Measurements from ENCODE around the gene MAST3.

- TF ChIP-seq USF1 (IDR thresholded peaks at IDR 0.05) = no peak
- no peak for TF ChIP-seq NFIC (IDR thresholded peaks at IDR 0.05)
- TF ChIP-seq REST (IDR thresholded peaks at IDR 0.05; ENCODE audit: low read depth) = no peak
- no peak for TF ChIP-seq YY1 (IDR thresholded peaks at IDR 0.05; ENCODE audit: low read depth)
- no peak for TF ChIP-seq EGR1 (IDR thresholded peaks at IDR 0.05)
- TF ChIP-seq CEBPB (IDR thresholded peaks at IDR 0.05) = no peak
- TF ChIP-seq TAF1 (IDR thresholded peaks at IDR 0.05; ENCODE audit: low read depth) = no peak
- TF ChIP-seq RAD21 (IDR thresholded peaks at IDR 0.05; ENCODE audit: low read depth) = no peak
- no peak for TF ChIP-seq EP300 (IDR thresholded peaks at IDR 0.05; ENCODE audit: borderline replicate concordance)
- no peak for TF ChIP-seq FOXM1 (IDR thresholded peaks at IDR 0.05; ENCODE audit: borderline replicate concordance, low read depth)
- no peak for TF ChIP-seq CREB1 (IDR thresholded peaks at IDR 0.05; ENCODE audit: low read depth)
- TF ChIP-seq MAX (IDR thresholded peaks at IDR 0.05) = no peak
- TF ChIP-seq TCF12 (IDR thresholded peaks at IDR 0.05; ENCODE audit: low read depth) = no peak
- TF ChIP-seq TEAD4 (IDR thresholded peaks at IDR 0.05) = no peak
Measured at GRCh38 chr19:18131841-18132596, 34.4 kb downstream of the MAST3 start.
